ENCODE data around the gene RFC3. TPM values are rescaled to one million over a fixed set of nuclear protein-coding genes. Genes with fewer than 3 reads are reported as not detected.

Gene RFC3
- total RNA-seq, 1 experiment from 2014 or later: 19.0 TPM

GRCh38 chr13:33872005-33872351 is 54.0 kb downstream of the RFC3 start:
- Histone ChIP-seq H3K4me3 (ENCODE audit: low read depth in 2 of 2, low read length in 2 of 2) (no peak overlapping the region), H3K36me3 (ENCODE audit: control insufficient read depth, insufficient read depth, low read length) (no peaks in the 10 kb centered on the region), H3K27me3 (ENCODE audit: control insufficient read depth, insufficient read depth, low read length) (no peaks in the 10 kb centered on the region), H3K4me1 (ENCODE audit: control insufficient read depth, insufficient read depth, low read length) (no peaks in the 10 kb centered on the region), H3K9me3 (ENCODE audit: control insufficient read depth, insufficient read depth, low read depth, low read length) (no peaks in the 10 kb centered on the region), H3K27ac (ENCODE audit: low read length) (no peak overlapping the region)
- in situ Hi-C loops (cut with HindIII; ENCODE audit: low pct_unique_long_range_greater_than_20kb, low sequenced_read_pairs): no loop called here
- TF ChIP-seq POLR2AphosphoS5 (IDR thresholded peaks at IDR 0.05; ENCODE audit: low read depth, low read length): no peak
- POLR2A ChIA-PET: no interaction called here
- CTCF ChIA-PET: no interaction called here
- BruUV-seq (replicated peaks): no TSS peak
- ATAC-seq: no peak
- DNase-seq (ENCODE audit: low read depth, low spot score): no peak
- intact Hi-C loops (cut with micrococcal nuclease; ENCODE audit: unreplicated experiment): no loop called here

DNA sequence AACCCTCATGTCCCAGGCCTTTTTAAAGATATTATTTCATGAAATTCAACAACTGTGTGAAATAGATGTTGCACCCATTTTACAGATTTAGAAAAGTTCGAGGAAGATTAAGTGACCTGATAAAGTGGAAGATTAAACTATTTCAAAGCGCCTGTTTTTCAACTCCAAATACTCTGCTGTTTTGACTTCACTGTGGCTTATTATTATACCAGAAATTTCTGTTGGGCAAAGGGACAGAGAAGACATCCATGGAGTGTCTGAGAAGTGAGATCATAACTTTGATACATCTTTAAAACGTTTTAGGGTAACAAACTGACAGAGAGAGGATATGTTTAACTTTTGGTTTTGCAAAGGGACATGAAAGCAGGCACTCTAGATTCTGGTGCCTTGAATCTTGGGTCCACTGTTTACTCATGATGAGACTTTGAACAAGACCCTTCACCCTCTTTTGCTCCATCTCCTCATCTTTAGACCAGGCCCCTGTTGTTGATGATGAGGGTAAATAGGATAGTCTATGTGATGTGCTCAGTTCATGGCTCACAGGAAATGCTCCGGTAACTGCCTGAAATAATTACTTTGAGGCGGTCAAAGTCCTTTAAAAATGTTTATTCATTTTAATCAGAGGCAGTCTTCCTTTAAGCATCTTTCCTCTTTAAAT is 55.4 kb downstream of the RFC3 start:
- in situ Hi-C loops (cut with HindIII; ENCODE audit: low pct_unique_long_range_greater_than_20kb, low sequenced_read_pairs): no loop called here
- intact Hi-C loops (cut with micrococcal nuclease; ENCODE audit: unreplicated experiment): no loop called here
- CTCF ChIA-PET: no interaction called here

More for the DNA sequence above, 55.4 kb downstream of the RFC3 start:
- Histone ChIP-seq H3K4me3 (ENCODE audit: low read depth in 2 of 2, low read length in 2 of 2) (no peak overlapping the region), H3K27me3 (ENCODE audit: control insufficient read depth, insufficient read depth, low read length) (no peaks in the 10 kb centered on the region), H3K27ac (ENCODE audit: low read length) (no peak overlapping the region), H3K4me1 (ENCODE audit: control insufficient read depth, insufficient read depth, low read length) (no peaks in the 10 kb centered on the region), H3K36me3 (ENCODE audit: control insufficient read depth, insufficient read depth, low read length) (no peaks in the 10 kb centered on the region), H3K9me3 (ENCODE audit: control insufficient read depth, insufficient read depth, low read depth, low read length) (no peaks in the 10 kb centered on the region)
- BruUV-seq (replicated peaks): no TSS peak
- POLR2A ChIA-PET: no interaction called here
- no peak for DNase-seq (ENCODE audit: low read depth, low spot score)
- ATAC-seq: no peak
- TF ChIP-seq CTCF (IDR thresholded peaks at IDR 0.05) (no peak), SIN3A (IDR thresholded peaks at IDR 0.05; ENCODE audit: borderline replicate concordance, insufficient read depth, low read depth, low read length) (no peak), POLR2AphosphoS5 (IDR thresholded peaks at IDR 0.05; ENCODE audit: low read depth, low read length) (no peak), REST (IDR thresholded peaks at IDR 0.05; ENCODE audit: insufficient read depth in 1 of 2, low read depth in 2 of 2, low read length in 1 of 2) (no peak), TCF7L2 (IDR thresholded peaks at IDR 0.05; ENCODE audit: low read depth, low read length) (no peak)

Data from Panc1 (cell line).